Erythroblast (primary cell): Measurements from ENCODE around the gene RHBDL3.
A peak's percentile ranks its signal among the peaks of the same experiment; 100 is the strongest.
"Not testable (repeated sequence)": the region's sequence is repeated elsewhere in the genome, so short reads cannot be mapped to it uniquely, and the experiment has no call there.

Source experiments
- DNase-seq, 2 experiments: peaks; one replicate each; lab custom pipeline; 2025; lab: John Stamatoyannopoulos, UW
- GATA1 ChIP-seq: IDR thresholded peaks from 2 replicates; pipeline ENCODE4 v1.6.1; 2011; ENCODE audit warnings: low read depth, mild to moderate bottlenecking, control low read depth, low read length, moderate library complexity
- POLR2A ChIP-seq: IDR thresholded peaks from 2 replicates; pipeline ENCODE4 v1.6.1; 2011; ENCODE audit warnings: mild to moderate bottlenecking, low read length

Gene RHBDL3

GRCh38 chr17:32314636-32315035, 49.0 kb downstream of the RHBDL3 start:
- TF ChIP-seq GATA1: no peak
- TF ChIP-seq POLR2A: no peak
- DNase-seq: no peak

- TF ChIP-seq POLR2A (no peak), GATA1 (no peak)
- no peak for DNase-seq
Observed at GRCh38 chr17:32315171-32315570, 49.5 kb downstream of the RHBDL3 start.

- DNase-seq: not testable (repeated sequence)
Observed at GRCh38 chr17:32316653-32317052, 51.0 kb downstream of the RHBDL3 start.

- TF ChIP-seq GATA1 (no peak), POLR2A (no peak)
- DNase-seq: no peak
Observed at GRCh38 chr17:32317353-32317752, 51.7 kb downstream of the RHBDL3 start.

- TF ChIP-seq GATA1 (no peak), POLR2A (no peak)
- no peak for DNase-seq
Observed at GRCh38 chr17:32318071-32318470, 52.4 kb downstream of the RHBDL3 start.

GRCh38 chr17:32319548-32319905, 53.9 kb downstream of the RHBDL3 start:
- peak; percentile 65 to 84 for DNase-seq
- TF ChIP-seq GATA1 (no peak), POLR2A (no peak)

- not testable (repeated sequence) for DNase-seq
Observed at GRCh38 chr17:32320080-32320479, 54.4 kb downstream of the RHBDL3 start.

- TF ChIP-seq POLR2A (no peak), GATA1 (no peak)
- DNase-seq: no peak
Observed at GRCh38 chr17:32320847-32321246, 55.2 kb downstream of the RHBDL3 start.

GRCh38 chr17:32323046-32323445, 57.4 kb downstream of the RHBDL3 start:
- TF ChIP-seq POLR2A (no peak), GATA1 (no peak)
- DNase-seq: no peak

GRCh38 chr17:32323811-32324491, 58.3 kb downstream of the RHBDL3 start:
- DNase-seq: no peak
- no peak for TF ChIP-seq GATA1
- no peak for TF ChIP-seq POLR2A

- no peak for DNase-seq
- no peak for TF ChIP-seq GATA1
- no peak for TF ChIP-seq POLR2A
Observed at GRCh38 chr17:32327911-32328310, 62.3 kb downstream of the RHBDL3 start.

GRCh38 chr17:32330147-32330546, 64.5 kb downstream of the RHBDL3 start:
- no peak for DNase-seq

GRCh38 chr17:32331243-32332040, 65.8 kb downstream of the RHBDL3 start:
- no peak for DNase-seq
- TF ChIP-seq POLR2A (no peak), GATA1 (no peak)

More at GRCh38 chr17:32330147-32330546, 64.5 kb downstream of the RHBDL3 start:
- TF ChIP-seq POLR2A (no peak), GATA1 (no peak)

- TF ChIP-seq GATA1: no peak
- TF ChIP-seq POLR2A: no peak
Observed at GRCh38 chr17:32333187-32333586, 67.6 kb downstream of the RHBDL3 start.

GRCh38 chr17:32335046-32335445, 69.4 kb downstream of the RHBDL3 start:
- no peak for DNase-seq
- TF ChIP-seq POLR2A: no peak
- no peak for TF ChIP-seq GATA1

More at GRCh38 chr17:32333187-32333586, 67.6 kb downstream of the RHBDL3 start:
- DNase-seq: no peak
